RWPE2 (cell line): ENCODE results near the gene CIT.

Experiments
- ATAC-seq: fragments of 200-7000 bp; cut with Tn5 transposase; 3 replicates; pipeline ENCODE4 v1.9.1; 2021; ENCODE audit warnings: low read depth
- DNase-seq: peaks from one replicate; pipeline ENCODE4 v3.0.0-alpha.2; 2020; ENCODE audit warnings: low spot score
- H3K27ac ChIP-seq: fragments of 450-650 bp; 2 replicates; pipeline ENCODE4 v1.5.1; 2017; ENCODE audit warnings: mild to moderate bottlenecking; ENCODE audit not compliant: poor library complexity, severe bottlenecking
- H3K27me3 ChIP-seq: fragments of 250-450 bp; sonication (Bioruptor Pico); 2 replicates; pipeline ENCODE4 v1.5.1; 2021; ENCODE audit warnings: mild to moderate bottlenecking, moderate library complexity; ENCODE audit not compliant: insufficient read depth, poor library complexity, severe bottlenecking
- H3K36me3 ChIP-seq: fragments of 250-450 bp; sonication (Bioruptor Pico); 2 replicates; pipeline ENCODE4 v1.5.1; 2020; ENCODE audit warnings: low read depth, mild to moderate bottlenecking, moderate library complexity
- H3K4me1 ChIP-seq: fragments of 250-450 bp; sonication (Bioruptor Pico); 2 replicates; pipeline ENCODE4 v1.5.1; 2021; ENCODE audit warnings: mild to moderate bottlenecking, moderate library complexity; ENCODE audit not compliant: insufficient read depth, poor library complexity, severe bottlenecking
- H3K4me3 ChIP-seq: fragments of 250-450 bp; sonication (Bioruptor Pico); 2 replicates; pipeline ENCODE4 v1.5.1; 2021; ENCODE audit warnings: mild to moderate bottlenecking, moderate library complexity; ENCODE audit not compliant: severe bottlenecking
- H3K9me3 ChIP-seq: fragments of 250-450 bp; sonication (Bioruptor Pico); 2 replicates; pipeline ENCODE4 v1.5.1; 2021; ENCODE audit warnings: mild to moderate bottlenecking, moderate library complexity; ENCODE audit not compliant: severe bottlenecking
- TF ChIP-seq, protein P1 (sequence below): fragments of 450-650 bp; IDR thresholded peaks from one replicate; pipeline ENCODE4 v1.5.1; 2017; ENCODE audit warnings: mild to moderate bottlenecking, moderate library complexity; ENCODE audit not compliant: poor library complexity, severe bottlenecking

CIT gene

GRCh38 chr12:119666226-119666795 is 210.8 kb downstream of the CIT start:
- no peak for DNase-seq
- H3K27me3 ChIP-seq = no peaks in the 10 kb centered on the region
- peaks cover 11% of the 10 kb centered on the region for H3K36me3 ChIP-seq
- no peak overlapping the region for H3K4me3 ChIP-seq
- H3K27ac ChIP-seq = no peak overlapping the region
- H3K4me1 ChIP-seq = peaks cover 8% of the 10 kb centered on the region
- TF ChIP-seq, protein P1, sequence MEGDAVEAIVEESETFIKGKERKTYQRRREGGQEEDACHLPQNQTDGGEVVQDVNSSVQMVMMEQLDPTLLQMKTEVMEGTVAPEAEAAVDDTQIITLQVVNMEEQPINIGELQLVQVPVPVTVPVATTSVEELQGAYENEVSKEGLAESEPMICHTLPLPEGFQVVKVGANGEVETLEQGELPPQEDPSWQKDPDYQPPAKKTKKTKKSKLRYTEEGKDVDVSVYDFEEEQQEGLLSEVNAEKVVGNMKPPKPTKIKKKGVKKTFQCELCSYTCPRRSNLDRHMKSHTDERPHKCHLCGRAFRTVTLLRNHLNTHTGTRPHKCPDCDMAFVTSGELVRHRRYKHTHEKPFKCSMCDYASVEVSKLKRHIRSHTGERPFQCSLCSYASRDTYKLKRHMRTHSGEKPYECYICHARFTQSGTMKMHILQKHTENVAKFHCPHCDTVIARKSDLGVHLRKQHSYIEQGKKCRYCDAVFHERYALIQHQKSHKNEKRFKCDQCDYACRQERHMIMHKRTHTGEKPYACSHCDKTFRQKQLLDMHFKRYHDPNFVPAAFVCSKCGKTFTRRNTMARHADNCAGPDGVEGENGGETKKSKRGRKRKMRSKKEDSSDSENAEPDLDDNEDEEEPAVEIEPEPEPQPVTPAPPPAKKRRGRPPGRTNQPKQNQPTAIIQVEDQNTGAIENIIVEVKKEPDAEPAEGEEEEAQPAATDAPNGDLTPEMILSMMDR = no peak
- no peaks in the 10 kb centered on the region for H3K9me3 ChIP-seq
- no peak for ATAC-seq

DNA sequence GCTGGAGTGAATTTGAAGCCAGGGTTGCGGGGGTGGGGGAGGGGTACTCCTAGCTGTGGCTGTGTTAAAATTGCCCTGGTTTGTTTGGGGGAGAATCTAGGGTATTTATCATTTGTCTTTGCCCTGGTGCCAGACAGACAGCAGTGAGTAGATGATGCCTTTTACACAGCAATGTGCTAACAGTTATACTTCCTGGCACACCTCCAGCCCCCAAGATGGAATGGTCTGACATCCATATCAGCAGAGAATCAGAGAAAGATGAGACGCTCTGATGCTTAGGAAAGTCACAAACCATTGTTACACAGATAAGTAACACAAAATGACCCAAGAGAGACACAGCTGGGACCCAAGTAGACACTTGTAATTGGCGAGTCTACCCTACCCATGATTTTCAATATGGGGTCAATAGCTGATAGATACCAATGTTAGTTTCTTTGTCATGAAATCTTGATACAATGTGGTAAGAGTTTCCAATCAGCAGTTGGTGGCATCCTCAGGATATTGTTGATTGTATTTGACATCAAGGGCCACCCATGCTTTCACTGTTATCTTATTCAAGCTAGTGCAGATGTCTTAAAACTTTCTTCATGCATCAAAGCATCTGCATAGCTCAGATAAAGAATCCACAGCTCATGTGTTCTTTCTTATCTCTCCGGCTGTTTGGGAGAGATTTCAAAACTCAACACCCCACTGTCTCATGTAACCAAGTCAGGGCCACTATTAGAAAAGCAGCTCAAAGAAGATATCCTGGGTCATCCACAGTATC is 211.8 kb downstream of the CIT start:
- H3K4me3 ChIP-seq = no peak overlapping the region
- H3K9me3 ChIP-seq = no peaks in the 10 kb centered on the region
- H3K27me3 ChIP-seq = no peaks in the 10 kb centered on the region
- H3K27ac ChIP-seq = no peak overlapping the region
- no peak for DNase-seq
- peaks cover under 1% of the 10 kb centered on the region; the same call in 1 of the 2 replicates for H3K36me3 ChIP-seq
- TF ChIP-seq, protein P1 = no peak
- no peak for ATAC-seq
- H3K4me1 ChIP-seq = peaks cover 8% of the 10 kb centered on the region

- H3K9me3 ChIP-seq = no peaks in the 10 kb centered on the region
- no peaks in the 10 kb centered on the region for H3K27me3 ChIP-seq
- H3K4me1 ChIP-seq = peaks cover 2% of the 10 kb centered on the region
- no peaks in the 10 kb centered on the region for H3K36me3 ChIP-seq
- ATAC-seq (no peak), DNase-seq (no peak)
- TF ChIP-seq, protein P1 = no peak
- no peak overlapping the region for H3K4me3 ChIP-seq
- H3K27ac ChIP-seq = no peak overlapping the region
These were observed 212.5 kb downstream of the CIT start for GRCh38 chr12:119664642-119665041.

- H3K27ac ChIP-seq = no peak overlapping the region
These were observed 215.2 kb downstream of the CIT start for GRCh38 chr12:119661882-119662281.

More at GRCh38 chr12:119661882-119662281, 215.2 kb downstream of the CIT start:
- H3K36me3 ChIP-seq = no peaks in the 10 kb centered on the region
- H3K4me1 ChIP-seq = no peaks in the 10 kb centered on the region
- DNase-seq (no peak), ATAC-seq (no peak)
- H3K4me3 ChIP-seq = no peak overlapping the region
- H3K9me3 ChIP-seq = no peaks in the 10 kb centered on the region
- TF ChIP-seq, protein P1 = no peak
- H3K27me3 ChIP-seq = no peaks in the 10 kb centered on the region
